ENCODE measurements around the gene CPNE6. TPM values are rescaled to one million over a fixed set of nuclear protein-coding genes. Genes with fewer than 3 reads are reported as not detected.

Gene CPNE6
- polyA plus RNA-seq, 3 donors, result 0.01 TPM; not detected in 2

DNA sequence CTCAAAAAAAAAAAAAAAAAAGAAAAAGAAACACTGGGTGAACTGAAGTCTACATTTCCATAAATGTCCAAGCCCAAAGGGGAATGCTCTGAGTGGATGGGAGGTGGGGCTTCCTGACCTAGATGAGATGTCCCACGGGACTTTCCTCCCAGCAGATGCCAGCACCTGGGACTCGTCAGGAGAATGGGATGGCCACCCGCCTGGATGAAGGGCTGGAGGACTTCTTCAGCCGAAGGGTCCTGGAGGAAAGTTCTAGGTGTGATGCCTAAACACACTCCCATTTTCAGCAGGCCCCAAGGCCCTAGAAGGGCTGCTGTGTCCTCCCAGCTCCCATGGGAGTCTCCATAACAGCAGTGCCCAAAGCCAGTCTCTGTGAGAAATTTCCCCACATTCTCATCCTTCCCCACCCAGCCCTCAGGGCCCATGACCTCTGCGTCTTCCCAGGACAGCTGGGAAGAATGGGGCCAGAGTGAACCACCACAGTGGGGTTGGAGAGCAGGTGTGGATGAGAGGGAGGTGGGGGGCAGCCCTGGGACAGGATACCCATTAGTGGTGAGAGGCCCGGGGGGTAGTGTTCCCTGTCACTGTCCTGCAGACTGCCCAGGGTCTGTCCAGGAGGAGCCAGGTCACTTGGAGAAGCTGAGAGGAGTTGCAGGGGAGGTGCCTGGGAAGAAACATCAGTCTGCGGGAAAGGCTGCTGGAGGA, 7.1 kb upstream of the CPNE6 start:
- H3K27ac ChIP-seq (ENCODE audit: low read depth, low read length), result no peak overlapping the region
- 77 to 87% (median 79%) methylated on average over 7 of the region's 7 CpGs for WGBS, 3 donors

- 81 to 95% (median 89%) methylated on average over 9 to 15 of the region's 15 CpGs for WGBS, 3 donors
- no peak overlapping the region for H3K27ac ChIP-seq (ENCODE audit: low read depth, low read length)
Measured at GRCh38 chr14:24064856-24065255, 6.5 kb upstream of the CPNE6 start.

DNA sequence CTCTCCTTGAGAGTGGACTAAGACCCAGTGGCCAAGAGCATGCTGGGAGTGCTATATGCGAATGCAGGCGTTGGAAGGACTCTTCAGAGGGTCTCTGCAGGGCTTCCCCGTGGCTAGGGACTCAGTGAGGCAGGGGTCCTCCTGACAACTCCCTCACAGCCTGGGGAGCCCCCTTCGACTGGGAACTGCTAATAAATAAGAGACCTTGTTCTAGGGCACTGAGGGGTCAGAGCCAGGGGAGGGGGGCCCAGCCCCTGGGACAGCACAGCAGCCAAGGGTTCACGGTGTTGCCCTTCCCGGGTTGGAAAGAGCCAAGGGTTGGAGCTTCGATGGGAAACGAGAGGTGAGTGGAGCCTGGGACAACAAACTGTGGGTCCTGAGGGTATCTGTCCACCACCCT, 6.0 kb upstream of the CPNE6 start:
- WGBS, 3 donors, result 64 to 75% (median 70%) methylated on average over 8 of the region's 8 CpGs
- no peak overlapping the region for H3K27ac ChIP-seq (ENCODE audit: low read depth, low read length)

DNA sequence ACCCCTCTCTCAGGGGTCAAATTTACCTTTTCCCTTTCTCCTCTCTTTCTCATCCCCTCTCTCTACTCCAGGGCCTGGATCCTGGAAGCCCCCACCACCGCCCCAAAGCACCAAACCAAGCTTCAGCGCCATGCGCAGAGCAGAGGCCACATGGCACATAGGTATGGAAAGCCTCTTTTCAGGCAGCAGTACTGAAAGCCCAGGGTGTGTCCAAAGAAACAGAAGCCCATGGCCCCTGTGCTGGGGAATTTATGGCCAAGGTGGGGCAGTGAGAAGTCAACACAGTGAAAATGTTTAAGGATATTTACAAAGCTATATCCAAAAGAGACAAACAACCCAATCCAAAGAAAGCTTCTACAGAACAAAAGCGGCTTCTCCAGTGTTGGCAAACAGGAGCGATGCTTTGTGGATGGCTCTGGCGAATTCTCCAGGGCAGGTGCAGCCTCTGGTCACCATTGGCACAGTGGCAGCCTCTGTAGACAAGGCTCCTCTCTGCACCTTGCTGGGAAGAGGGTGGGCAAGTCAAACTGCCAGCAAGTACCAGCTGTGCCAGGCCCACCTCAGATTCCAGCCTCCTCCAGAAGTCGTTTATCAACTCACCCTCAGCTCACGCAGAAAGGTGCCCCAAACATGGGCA, 4.7 kb upstream of the CPNE6 start:
- WGBS, 3 donors, result 89 to 90% (median 90%) methylated on average over 8 of the region's 8 CpGs
- no peak overlapping the region for H3K27ac ChIP-seq (ENCODE audit: low read depth, low read length)

DNA sequence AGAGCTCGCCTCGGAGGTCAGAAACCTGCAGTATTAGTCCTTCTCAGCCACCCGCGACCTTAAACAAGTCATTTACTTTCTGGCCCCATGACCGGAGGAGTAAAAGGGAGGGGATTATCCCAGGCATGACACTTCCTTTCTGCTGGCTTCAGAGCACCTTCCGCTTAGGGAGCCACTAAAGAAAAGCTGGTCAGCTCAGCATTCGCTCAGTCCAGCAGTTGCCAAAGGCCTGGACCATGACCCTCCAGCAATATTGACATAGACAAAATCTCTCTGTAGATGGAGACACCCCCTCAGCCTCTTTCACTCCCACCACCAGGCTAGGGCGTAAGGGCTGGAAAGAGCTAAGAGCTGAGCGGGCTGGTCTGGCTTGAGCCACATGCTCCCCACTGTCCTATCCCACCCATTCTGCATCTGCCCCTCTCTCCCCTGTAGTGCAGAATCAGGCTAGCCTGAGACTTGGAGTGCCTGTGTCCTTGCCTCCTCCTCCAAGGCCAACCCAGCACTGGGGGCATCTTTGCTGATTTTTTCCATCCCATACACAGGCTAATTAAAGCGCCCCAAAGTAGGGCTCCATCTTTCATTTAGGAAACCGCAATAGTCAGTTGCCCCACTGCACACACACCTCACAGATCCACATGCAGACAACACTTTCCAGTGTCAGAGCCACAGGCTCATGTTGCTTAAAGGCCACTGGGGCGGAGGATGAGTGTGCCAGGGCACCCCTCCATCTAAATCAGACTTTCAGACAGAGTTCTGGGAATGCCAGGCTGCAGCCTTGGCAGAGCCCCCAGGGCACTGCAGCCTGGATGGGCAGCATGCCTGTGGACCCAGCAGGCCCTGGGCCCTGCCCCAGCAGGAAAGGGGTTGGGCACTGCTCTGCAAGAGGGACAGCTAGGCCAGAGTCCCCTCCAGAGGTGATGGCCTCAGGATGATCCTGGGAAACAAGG, 4.0 kb upstream of the CPNE6 start:
- 92 to 94% (median 93%) methylated on average over 12 of the region's 12 CpGs for WGBS, 3 donors
- H3K27ac ChIP-seq (ENCODE audit: low read depth, low read length), result no peak overlapping the region

- no peak overlapping the region for H3K27ac ChIP-seq (ENCODE audit: low read depth, low read length)
- WGBS, 3 donors, result 85 to 95% (median 92%) methylated on average over 10 of the region's 10 CpGs
Measured at GRCh38 chr14:24068711-24069410, 2.5 kb upstream of the CPNE6 start.

DNA sequence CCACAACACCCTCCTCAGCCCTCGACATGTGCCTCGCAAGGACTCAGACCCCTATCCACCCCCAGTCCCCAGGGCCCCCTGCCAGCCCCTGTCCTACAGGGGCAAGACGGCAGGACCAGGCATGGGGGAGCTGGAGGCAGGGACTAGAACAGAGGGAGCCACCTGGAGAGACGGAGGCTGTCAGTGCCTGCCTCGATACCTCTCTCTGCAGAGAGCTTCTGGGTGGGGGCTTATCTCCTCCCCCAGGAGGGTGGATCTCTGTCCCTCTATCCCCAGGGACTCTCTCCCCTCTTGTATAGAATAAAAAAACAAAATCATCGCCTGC, 2.0 kb upstream of the CPNE6 start:
- WGBS, 3 donors, result 81 to 91% (median 82%) methylated on average over 5 to 6 of the region's 6 CpGs
- H3K27ac ChIP-seq (ENCODE audit: low read depth, low read length), result no peak overlapping the region

GRCh38 chr14:24070285-24071143, 848 bp upstream of the CPNE6 start:
- 72 to 88% (median 74%) methylated on average over 10 of the region's 10 CpGs for WGBS, 3 donors
- H3K27ac ChIP-seq (ENCODE audit: low read depth, low read length), result no peak overlapping the region

DNA sequence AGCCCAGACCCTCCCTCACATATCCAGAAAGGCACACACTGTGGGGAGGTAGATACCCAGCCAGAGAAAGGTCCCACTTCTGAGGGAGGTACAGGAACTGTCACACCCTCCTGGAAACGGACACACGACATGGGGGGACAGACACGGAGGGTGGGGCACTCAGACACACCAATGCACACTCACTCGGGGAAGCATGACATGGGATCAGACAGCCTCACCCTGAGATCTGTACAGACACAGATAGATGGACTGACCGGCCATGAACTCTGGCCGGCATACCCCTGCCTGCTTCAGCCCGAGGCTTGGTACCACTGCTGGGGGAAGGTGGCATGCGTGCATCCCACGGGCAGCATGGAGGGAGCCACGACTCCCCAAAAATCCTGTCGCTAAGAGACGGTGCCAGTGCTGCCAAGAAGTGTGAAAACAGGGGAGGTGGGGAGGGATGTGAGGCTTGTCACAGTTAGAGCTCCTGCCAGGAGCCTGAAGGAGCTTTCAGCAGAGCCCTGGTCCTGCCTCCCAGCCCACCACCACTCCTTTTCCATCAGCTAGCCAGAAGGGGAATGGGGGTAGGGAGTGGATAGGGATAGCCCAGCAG, 571 bp downstream of the CPNE6 start:
- 60 to 70% (median 69%) methylated on average over 12 of the region's 12 CpGs for WGBS, 3 donors
- no peak overlapping the region for H3K27ac ChIP-seq (ENCODE audit: low read depth, low read length)

DNA sequence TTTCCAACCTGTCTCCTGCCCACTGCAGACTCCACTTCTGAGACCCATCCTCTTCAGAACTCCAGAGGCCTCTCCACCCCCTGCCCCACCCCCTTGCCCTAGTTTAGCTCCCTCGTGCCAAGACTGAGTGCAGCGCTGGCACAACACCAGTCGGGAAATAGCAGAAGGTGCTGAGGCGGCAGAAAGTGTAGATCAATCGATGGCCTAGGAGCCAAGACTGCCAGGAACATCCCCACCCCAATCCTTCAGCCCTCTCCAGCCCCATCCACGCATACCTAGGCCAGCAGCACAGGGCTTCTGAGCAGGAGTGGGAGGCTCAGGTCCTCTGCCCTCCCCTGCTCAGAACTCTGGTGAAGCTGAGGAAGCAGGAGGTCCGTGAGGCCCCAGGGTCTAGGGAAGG, 1.1 kb downstream of the CPNE6 start:
- 42 to 68% (median 51%) methylated on average over 7 of the region's 7 CpGs for WGBS, 3 donors
- no peak overlapping the region for H3K27ac ChIP-seq (ENCODE audit: low read depth, low read length)

DNA sequence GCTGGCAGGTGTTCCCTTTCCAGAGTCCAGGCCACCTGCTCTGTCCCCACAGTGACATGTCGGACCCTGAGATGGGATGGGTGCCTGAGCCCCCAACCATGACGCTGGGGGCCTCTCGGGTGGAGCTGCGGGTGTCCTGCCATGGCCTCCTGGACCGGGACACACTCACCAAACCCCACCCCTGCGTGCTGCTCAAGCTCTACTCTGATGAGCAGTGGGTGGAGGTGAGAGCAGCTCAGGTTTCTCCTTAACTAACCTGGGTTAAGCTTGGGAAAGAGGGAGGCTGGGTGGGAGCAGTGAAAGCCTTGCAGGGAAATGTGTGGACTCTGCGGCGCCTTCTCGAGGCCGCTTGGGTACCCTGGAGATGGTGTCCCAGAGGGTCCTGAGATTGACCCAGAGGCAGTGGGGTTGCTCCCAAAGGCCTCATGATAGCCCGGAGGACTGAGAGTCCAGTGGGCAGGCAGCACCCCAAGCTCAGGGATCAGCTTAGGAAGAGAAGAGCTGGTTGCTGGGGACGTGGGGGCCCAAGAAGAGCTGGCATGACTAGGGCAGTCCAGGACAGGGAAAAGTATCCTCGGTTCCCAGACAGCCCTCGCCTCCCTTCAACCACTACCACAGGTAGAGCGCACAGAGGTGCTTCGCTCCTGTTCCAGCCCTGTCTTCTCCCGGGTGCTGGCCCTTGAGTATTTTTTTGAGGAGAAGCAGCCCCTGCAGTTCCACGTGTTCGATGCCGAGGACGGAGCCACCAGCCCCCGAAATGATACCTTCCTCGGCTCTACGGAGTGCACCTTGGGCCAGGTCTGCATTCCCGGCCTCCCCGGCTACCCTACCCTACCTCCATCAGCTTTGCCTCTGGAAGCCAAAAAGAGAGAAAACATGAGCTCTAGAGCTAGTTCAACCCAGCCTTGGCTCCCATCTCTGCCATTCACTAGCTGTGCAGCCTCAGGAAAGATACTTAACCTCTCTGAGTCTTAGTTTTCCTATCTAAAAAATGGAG, 1.8 kb downstream of the CPNE6 start:
- 85 to 87% (median 86%) methylated on average over 26 of the region's 26 CpGs for WGBS, 3 donors
- H3K27ac ChIP-seq (ENCODE audit: low read depth, low read length), result no peak overlapping the region

DNA sequence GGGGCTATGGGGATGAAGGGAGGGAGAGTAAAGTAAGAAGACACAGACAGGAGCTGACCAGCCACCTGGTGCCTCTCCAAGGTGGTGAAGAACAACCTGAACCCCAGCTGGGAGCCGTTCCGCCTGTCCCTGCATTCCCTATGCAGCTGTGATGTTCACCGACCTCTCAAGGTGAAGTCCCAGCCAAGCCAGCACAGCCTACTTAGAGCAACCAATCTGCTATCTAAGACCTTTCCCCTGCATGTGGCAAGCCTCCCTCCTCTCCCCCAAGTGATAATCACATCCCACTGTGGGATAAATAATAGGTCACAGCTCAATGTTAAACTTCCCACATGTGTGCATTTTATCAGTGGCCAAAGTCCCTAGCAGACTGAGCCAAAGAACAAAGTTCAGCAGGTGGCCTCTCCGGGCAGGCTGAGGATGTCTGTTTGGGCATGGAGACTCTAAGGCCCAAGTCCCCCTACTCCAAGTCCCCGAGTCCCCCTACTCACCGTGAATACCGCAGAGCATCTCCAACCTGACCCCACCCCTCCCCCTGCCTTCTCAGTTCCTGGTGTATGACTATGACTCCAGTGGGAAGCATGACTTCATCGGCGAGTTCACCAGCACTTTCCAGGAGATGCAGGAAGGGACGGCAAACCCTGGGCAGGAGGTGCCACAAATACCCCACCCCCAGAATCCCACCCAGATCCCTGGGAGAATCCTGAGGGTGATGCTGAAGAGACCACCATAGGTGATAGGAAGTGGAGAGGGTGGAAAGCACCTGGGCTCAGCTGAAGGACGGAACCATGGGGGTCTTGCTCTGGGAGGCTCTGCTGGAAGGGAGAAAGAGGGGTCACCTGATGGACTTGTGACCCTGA, 3.5 kb downstream of the CPNE6 start:
- WGBS, 3 donors, result 56 to 80% (median 69%) methylated on average over 11 of the region's 11 CpGs

DNA sequence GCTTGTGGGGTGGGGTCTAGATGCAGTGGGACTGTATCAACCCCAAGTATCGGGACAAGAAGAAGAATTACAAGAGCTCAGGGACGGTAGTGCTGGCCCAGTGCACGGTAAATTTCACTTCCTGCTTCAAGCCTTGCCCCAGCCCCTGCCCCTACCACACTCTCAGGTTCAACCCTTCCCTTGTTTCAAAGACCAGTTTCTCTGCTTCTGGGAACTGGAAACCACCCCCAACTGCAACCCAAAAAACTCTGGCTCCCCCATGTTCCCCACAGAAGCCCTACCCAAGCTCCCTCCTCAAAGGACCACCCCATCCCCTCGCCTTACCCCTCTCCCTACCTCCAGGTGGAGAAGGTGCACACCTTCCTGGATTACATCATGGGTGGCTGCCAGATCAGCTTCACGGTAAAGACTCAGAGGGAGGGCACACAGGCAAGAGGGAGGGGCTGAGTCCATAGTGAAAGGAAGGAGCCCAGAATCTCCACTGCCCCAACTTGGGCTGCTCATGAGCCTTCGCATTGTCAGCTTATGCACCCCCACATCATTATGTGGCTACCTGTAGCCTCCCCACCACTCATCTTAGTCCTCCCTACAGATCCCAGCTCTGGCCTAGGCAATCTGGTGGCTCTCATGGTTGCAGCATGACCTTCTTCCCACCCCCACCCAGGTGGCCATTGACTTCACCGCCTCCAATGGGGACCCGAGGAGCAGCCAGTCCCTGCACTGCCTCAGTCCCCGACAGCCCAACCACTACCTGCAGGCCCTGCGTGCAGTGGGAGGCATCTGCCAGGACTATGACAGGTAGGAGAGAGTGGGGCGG, 4.3 kb downstream of the CPNE6 start:
- WGBS, 3 donors, result 64 to 73% (median 70%) methylated on average over 11 of the region's 11 CpGs
- H3K27ac ChIP-seq (ENCODE audit: low read depth, low read length), result no peak overlapping the region

More for the DNA sequence above, 3.5 kb downstream of the CPNE6 start:
- H3K27ac ChIP-seq (ENCODE audit: low read depth, low read length), result no peak overlapping the region

GRCh38 chr14:24076302-24076601, 4.9 kb downstream of the CPNE6 start:
- H3K27ac ChIP-seq (ENCODE audit: low read depth, low read length), result no peak overlapping the region
- WGBS, 3 donors, result 86 to 93% (median 90%) methylated on average over 10 of the region's 10 CpGs

- H3K27ac ChIP-seq (ENCODE audit: low read depth, low read length), result no peak overlapping the region
- WGBS, 3 donors, result 91 to 94% (median 93%) methylated on average over 23 of the region's 23 CpGs
Measured at GRCh38 chr14:24077086-24077485, 5.7 kb downstream of the CPNE6 start.

Data from adipose tissue (tissue), 3 donors.